ENCODE results near the gene PWWP2B.

PWWP2B gene

DNA sequence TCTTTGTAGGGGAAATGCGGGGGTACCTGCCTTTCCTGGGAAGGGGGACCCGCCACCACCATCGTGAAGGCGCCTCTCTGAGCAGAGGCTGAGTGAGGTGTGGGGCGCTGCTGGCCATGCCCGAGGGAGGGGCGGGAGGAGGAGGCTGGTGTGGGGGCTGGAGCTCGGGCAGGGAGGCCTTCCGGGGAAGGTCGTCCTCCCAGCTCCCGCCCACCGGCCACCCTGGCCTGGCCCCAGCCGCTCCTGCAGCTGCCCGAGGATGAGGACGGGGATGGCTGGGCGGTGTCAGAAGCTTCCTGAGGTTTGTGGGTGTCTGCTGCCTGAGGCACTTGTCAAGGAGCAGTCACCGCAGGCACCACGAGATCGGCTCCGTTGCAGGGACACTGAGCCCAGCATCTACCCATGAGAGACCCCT is 11.4 kb downstream of the PWWP2B start:
- no peak for DNase-seq

GRCh38 chr10:132408823-132409666 is 12.0 kb downstream of the PWWP2B start:
- no peak for DNase-seq

- DNase-seq = no peak
Observed at GRCh38 chr10:132409667-132410028, 12.6 kb downstream of the PWWP2B start.

- DNase-seq = no peak
Observed at GRCh38 chr10:132410056-132410778, 13.2 kb downstream of the PWWP2B start.

- no peak for DNase-seq
Observed at GRCh38 chr10:132410779-132411532, 14.0 kb downstream of the PWWP2B start.

DNA sequence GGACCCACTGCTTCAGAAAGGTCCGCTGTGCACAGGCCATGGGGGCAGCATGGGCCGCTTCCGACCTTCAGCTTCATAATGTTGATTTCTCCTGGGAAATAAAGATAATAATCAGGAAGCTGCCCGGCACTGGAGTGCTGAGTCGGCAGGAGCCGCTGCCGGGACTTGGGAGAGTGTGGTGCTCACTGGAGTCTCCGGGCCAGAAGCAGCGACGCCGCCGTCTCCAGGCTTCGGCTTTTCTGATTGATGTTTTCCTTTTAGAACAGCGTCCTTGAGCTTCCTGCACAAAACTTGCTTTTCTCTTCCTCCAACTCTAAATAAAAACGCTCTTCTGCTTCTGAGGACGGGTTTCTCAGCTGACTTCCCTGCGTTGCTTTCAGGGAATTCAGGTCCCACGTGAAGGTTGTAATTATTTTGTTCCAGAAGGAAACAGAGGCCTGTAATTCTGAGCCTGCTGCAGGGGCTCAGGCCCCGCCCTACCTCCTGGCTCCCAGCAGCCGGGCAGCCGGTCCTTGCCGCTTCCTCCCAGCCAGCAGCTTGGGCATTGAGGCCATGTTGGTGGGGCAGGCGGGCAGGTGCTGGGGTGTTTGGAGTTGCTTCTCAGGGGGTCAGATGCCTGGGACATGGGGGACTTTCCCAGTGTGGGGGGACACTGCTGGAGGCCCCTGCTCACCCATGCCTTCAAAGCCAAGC is 14.7 kb downstream of the PWWP2B start:
- no peak for DNase-seq

GRCh38 chr10:132412316-132413192 is 15.6 kb downstream of the PWWP2B start:
- DNase-seq = no peak

- no peak for DNase-seq
Observed at GRCh38 chr10:132413226-132414205, 16.5 kb downstream of the PWWP2B start.

DNA sequence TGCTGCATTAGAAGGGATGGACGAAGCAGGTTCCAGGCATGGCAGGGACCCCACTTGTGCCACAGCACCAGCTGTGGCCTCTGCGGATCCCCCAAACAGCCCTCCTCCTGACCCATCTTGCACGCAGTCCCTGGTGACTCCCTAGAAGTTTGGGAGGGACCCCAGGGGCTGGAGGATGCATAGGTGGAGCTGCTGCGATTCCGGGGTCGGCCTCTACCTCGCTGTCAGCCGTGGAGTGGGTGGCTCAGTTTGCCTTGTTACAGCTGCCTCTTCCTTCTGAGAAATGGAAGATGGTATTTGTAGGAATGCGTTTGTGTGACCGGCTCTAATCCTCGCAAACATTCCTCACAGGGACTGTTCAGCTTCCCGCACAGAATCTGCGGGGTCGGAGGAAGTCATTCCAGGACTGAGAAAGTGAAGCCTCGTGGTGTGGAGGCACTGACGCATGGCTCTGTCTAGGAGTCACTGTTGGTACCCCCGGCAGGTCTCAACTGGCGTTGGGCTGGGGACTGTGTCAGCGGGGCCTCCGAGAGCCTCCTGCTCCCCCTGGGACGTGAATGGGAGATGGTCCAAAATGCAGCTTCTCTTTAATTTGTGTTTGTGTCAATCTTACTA is 17.5 kb downstream of the PWWP2B start:
- no peak for DNase-seq

- no peak for DNase-seq
Observed at GRCh38 chr10:132415255-132415654, 18.3 kb downstream of the PWWP2B start.

DNA sequence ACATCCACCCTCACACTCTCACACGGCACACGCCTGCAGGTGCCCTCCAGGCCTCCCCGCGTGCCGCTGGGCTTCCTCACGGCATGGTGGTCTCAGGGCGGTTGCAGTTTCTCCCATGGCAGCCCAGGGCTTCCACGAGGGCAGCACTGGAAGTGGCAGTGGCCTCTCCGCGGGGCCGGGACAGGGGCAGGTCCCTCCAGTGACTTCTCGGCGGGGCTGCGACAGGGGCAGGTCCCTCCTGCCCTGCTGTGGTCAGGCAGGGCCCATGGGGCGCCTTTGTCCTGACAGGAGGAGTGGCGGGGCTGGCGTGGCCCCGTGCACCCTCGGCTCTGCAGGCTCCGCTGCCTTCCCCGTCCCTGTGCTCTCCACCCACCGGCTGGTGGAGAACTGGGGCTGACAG is 19.0 kb downstream of the PWWP2B start:
- DNase-seq = no peak

GRCh38 chr10:132416566-132417256 is 19.7 kb downstream of the PWWP2B start:
- no peak for DNase-seq

DNA sequence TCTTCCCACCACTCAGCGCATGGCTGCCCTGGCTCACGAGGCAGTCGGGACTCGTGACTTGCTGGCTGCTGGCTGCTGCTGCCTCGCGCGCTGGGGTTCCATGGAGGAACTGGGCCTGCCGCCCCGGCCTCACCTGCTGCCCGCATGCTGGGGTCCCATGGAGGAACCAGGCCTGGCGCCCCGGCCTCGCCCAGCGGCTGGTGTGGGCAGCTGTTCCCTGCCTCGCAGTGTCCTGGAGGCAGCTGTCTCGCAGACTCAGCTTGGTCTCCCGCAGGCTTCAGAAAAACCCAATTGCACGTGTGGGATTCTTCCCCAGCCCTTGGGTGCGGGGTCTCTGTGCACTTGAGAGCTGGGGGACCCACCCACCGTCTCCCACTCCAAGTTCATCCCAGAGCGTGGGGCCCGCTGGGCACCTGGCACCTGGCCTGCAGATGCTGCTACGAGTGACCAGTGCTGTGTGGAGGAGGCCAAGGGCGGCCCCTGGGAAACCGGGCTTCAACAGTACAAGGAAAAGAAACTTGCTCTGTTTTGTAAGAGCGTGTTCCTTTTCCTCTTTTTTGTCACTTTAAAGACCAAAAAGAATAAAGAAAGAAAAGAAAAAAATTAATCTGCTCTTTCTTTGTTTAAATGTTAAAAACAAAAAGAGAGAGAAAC is 20.4 kb downstream of the PWWP2B start:
- DNase-seq = no peak

DNA sequence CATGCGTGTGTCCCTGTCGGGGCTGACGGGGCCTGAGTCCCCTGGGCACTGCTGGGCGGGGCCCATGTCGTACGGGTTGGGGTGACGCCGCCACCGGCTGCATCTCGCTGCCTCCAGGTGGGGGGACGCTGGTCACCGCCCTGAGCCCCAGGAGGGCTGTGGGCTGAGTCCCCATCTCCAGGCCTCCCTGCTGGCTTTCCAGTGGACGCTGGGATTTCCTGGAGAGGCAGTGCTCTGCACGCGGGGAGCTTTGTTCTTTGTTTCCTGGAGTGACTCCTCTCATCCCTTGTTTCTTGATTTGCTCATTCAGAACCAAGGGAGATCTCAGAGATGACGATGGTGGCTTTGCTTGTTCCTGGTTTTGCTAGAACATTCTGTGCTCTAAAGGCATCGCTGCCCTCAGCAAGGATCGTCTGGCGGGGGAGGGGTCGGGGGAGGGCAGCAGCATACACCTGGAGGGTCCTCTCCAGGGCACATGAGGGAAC is 21.0 kb downstream of the PWWP2B start:
- no peak for DNase-seq

- DNase-seq = peak; percentile 8
Observed at GRCh38 chr10:132418527-132419416, 21.8 kb downstream of the PWWP2B start.

GRCh38 chr10:132419538-132420468 is 22.8 kb downstream of the PWWP2B start:
- DNase-seq = no peak

All from NCI-H2029 (cell line).